Stimulated activated CD4-positive, alpha-beta T cell treated with anti-CD3 and anti-CD28 coated beads, Interleukin-15, amount 100 ng/mL, for 24 hours (primary cell): Measurements from ENCODE around the gene LRBA.
"Not testable (repeated sequence)": the region's sequence is repeated elsewhere in the genome, so short reads cannot be mapped to it uniquely, and the experiment has no call there.

ENCODE experiments used
- DNase-seq: peaks from one replicate; pipeline ENCODE4 v3.0.0-alpha.2; 2020

The LRBA gene

DNA sequence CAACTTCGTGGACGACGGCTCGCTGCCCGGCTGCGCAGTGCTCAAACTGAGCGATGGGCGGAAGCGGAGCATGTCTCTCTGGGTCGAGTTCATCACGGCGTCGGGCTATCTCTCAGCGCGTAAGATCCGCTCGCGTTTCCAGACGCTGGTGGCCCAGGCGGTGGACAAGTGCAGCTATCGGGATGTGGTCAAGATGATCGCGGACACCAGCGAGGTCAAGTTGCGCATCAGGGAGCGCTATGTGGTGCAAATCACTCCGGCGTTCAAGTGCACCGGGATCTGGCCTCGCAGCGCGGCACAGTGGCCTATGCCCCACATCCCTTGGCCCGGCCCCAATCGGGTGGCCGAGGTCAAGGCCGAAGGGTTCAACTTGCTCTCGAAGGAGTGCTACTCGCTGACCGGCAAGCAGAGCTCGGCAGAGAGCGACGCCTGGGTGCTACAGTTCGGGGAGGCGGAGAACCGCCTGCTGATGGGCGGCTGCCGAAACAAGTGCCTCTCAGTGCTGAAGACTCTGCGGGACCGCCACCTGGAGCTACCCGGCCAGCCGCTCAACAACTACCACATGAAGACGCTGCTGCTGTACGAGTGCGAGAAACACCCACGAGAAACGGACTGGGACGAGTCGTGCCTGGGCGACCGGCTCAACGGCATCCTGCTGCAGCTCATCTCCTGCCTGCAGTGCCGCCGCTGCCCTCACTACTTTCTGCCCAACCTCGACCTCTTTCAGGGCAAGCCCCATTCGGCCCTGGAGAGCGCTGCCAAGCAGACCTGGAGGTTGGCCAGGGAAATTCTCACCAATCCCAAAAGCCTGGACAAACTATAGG is 431.6 kb downstream of the LRBA start:
- no peak for DNase-seq

GRCh38 chr4:150582873-150583286 is 432.2 kb downstream of the LRBA start:
- no peak for DNase-seq

DNA sequence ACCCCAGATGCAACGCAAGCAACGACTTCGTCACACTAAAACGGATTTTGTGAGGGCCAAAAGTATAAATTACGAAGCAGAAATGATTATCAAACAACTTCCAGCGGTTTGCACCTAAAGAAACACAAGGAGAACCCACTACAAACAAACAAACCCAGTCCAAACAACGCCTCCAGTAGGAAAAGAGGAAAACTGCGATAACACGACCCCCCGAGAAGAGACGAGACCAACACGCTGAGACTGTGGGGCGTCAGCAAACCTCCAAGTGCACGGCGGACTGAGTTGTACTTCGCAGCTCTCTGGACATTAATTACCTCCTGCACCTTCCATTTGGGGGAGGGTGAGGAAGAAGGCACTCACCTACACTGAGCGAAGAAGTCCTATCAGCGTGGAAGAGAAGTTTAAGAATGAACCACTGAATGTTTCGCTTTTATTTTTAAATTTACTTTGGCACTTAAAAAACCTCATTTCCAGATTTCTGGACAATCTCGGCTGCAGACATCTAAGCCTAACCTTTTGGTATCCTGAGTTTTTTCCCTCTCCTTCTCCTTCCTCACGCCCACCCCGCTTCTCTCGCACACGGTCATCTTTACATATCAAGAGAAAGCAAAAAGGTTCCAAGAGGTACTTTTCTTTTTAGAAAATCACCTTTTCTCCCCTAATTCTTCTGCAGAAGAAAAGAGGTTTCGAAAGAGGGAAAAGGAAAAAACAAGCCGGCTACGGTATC is 432.8 kb downstream of the LRBA start, which contains the start of gene MAB21L2:
MAB21L2 (plus strand) TSS at position 6 of the 727 bp plus-strand sequence. CDS start 879 bp downstream, outside the sequence.
- DNase-seq: no peak

GRCh38 chr4:150581641-150582051 is 433.4 kb downstream of the LRBA start:
- no peak for DNase-seq

GRCh38 chr4:150581056-150581605 is 434.0 kb downstream of the LRBA start:
- no peak for DNase-seq

- no peak for DNase-seq
These were observed 434.8 kb downstream of the LRBA start for GRCh38 chr4:150580306-150580705.

DNA sequence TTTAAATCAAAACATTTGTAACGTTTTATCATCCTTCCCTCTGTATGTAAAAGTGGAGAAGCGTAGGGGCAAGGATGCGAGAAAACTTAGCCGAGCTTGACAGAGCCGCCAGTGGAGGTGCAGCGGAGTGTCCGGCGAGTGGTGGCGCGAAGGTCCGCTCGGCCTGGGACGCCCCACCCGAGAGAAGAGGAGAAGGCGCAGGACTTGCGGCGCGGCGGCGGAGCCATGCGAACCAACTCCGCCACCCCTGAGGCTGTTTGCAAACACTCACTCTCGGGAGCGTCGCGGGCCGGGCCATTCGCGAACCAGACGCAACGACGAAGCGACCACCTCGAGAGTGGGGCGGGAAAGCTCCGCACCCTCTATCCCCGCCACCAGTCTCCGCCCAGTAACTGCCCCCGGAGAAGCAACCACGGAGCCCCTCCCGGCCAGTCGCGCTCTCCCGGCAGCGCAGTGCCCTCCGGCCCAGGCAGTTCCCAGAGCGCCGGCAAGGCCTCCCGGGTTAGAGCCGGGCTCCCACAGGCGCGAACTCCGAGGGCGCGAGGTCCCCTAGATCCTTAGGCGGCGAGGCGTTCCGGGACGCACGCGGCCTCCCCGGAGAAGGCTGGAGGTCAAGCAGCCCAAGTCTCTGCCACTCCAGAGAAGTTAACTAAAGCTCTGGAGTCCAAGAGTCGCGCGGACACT is 435.4 kb downstream of the LRBA start:
- no peak for DNase-seq

DNA sequence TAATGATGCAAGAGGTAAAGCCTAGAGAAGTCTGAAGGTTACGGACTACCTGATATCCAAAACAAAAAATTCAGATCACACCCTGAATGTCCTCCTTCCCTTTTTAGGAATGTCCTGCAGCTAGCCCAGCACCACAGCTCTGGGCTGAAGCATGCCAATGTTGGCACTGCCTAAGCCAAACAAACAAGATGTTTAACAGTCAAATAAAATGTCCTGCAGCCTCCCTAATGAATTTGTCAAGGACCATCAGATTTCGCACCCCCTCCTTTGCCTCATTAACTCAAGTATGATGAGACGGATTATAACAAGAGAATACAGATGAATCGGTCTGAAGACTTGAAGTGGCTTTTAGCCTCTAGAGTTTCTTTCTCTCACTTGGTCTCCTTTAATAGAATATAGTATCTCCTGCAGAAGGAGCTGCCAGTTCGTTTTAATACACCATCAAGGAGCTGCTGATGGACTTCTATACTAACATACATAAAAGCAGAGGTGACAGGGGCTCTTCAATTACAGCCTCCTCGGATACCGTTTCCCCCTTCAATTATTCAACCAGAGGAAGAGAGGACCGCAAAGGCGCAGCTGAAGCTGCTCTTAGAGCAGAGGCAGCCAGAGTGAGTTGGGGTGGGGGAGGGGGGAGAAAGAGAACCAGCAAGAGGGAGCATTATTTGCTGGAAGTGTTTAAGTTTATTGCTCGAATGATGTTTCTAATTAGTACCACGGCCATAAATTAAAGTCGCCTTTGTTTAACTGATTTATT is 436.2 kb downstream of the LRBA start:
- no peak for DNase-seq

DNA sequence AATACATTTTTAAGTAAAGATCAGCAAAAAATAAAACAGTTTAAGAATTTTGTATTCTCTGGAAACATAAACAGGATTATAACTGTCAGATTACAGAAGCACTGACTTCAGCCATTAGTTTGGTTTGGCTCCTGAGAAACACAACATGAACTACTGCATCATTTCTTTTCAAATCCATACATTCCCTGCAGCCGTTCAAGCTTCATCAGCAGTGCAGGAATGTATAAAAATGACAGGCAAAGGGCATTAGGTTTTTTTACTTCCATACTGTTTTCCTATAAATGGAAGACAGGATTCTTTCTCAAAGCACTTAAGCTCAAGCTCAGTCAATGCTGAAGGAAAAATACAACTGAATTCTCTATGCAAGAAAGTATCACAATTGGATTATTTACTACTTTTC is 437.3 kb downstream of the LRBA start:
- DNase-seq: no peak

GRCh38 chr4:150574678-150575077 is 440.4 kb downstream of the LRBA start:
- no peak for DNase-seq

DNA sequence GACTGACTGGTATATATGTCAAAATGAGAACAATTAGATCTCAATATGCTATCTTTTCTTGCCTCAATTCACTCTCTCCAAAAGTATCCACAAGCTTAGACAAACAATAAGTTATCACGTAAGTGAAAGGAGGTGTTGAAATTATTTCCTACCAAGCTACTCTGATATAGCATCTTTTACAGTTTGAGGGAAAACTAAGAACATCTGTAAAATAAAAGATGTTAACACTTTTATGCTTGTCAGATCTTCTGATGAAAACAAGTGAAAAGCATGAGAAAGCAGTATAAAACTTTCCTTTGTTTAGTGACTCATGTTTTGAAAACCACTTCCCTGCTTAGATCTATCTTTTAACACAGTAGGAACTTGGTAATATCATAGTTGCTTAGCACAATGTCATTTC is 441.6 kb downstream of the LRBA start:
- no peak for DNase-seq

- no peak for DNase-seq
These were observed 442.2 kb downstream of the LRBA start for GRCh38 chr4:150572704-150573504.

DNA sequence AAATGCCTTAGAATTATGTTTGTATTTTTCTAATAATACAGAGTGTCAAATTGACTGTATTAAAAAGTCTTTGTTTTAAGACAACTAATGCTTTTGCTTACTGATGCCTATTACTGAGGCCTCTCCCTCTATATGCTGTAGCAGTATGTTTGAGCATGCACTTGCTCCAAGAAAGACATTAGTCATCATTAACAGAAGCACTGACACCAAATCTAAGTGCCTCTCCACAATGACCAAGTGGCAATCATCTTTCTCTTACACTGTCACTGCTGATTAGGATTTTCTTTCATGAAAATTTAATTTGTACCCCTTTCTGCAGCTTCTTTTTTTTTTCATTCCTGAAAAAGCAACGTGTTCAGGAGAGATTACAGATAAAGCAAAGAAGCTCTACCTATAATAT is 444.2 kb downstream of the LRBA start:
- no peak for DNase-seq

DNA sequence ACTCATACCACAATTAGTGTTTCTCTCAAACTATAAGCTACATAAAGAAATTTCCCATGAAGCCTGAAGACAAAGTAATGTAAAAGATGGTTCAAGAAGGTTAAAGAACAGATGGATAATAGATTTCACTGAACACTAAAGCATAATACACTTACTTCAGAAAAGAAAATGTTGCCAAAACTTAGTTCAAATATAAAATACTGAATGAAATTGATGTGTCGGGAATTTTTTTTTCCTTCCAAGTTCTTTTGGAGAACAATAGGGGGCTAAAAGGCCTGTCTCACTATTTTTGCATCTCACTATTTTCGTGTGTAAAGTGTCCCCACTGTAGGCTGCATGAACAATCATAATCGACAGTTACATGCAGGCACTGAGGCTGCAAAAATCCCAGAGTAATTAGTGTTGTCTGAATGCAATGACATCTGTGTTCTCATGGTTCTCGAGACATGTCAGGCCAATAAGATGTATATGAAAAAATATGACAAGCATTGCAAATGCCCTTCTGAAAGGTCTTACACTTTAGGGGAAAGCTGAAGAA is 445.0 kb downstream of the LRBA start:
- no peak for DNase-seq

DNA sequence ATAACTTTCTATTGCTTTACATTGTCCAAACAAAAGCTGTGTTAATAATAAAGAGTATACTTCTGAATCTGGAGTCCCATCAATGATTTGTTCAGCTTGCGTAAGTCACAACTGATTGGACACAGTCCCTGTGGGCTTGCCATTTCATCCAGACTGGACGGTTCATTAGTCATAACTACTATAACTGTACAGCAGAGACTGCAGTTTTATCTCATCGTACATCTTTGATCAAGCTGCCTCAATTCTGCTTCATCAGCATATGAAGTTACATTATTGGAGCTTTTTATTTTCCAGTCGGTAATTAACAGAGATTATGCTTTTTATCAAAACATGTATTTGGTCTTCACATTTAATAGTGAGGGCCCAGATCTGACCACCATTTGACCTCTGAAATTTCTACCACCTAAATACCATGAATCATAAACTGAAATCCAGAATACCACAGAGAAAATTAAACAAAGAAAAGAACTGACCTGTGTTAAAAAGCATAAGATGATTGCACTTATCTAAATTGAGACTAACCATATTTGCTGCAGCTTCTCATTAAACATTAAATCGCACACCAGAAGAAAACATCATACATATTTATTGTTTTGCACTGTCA is 445.6 kb downstream of the LRBA start:
- DNase-seq: no peak

GRCh38 chr4:150567070-150567469 is 448.0 kb downstream of the LRBA start:
- no peak for DNase-seq

- not testable (repeated sequence) for DNase-seq
These were observed 450.1 kb downstream of the LRBA start for GRCh38 chr4:150564967-150565366.

GRCh38 chr4:150562751-150563150 is 452.3 kb downstream of the LRBA start:
- no peak for DNase-seq

DNA sequence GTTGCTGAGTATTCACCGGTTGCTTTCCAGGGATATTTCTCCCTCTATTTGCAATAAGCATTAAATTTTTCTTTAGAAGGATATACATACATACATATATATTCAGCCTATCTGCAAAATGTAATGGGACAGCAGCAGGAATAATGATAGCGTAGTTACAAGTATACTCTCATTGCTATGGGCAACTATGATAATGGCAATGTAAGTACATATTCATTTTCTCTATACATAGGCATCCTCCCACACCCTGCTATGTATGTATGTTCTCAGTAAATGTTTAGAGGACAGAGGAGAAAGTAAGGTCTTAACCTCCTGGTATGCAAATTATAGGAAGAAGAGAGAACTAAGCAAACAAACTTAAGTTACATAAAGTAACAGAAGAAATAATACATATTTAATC is 452.8 kb downstream of the LRBA start:
- DNase-seq: no peak

GRCh38 chr4:150561143-150561737 is 453.8 kb downstream of the LRBA start:
- DNase-seq: no peak
